RWPE1 (cell line): Measurements from ENCODE around the gene SGCA.

Source experiments
- CTCF ChIA-PET: fragments of 350-600 bp; sonication (Branson Sonifier 250); formaldehyde crosslinking; extraction: SDS; loops from one replicate; lab custom pipeline; 2021; lab: Yijun Ruan, JAX
- POLR2A ChIA-PET: fragments of 400-600 bp; formaldehyde crosslinking; extraction: SDS; loops from one replicate; lab custom pipeline; 2020; ENCODE audit warnings: antibody characterized with exemption; ENCODE audit not compliant: low non-redundant PET; lab: Yijun Ruan, JAX
- DNase-seq: peaks from one replicate; pipeline ENCODE4 v3.0.0; 2012; ENCODE audit warnings: low spot score
- H3K27ac ChIP-seq: fragments of 450-650 bp; 2 replicates; pipeline ENCODE4 v1.5.1; 2017
- TF ChIP-seq, protein P1 (sequence below): fragments of 450-650 bp; conservative IDR thresholded peaks from 2 replicates; pipeline ENCODE4 v1.5.1; 2017; ENCODE audit warnings: low read depth, mild to moderate bottlenecking

SGCA gene

DNA sequence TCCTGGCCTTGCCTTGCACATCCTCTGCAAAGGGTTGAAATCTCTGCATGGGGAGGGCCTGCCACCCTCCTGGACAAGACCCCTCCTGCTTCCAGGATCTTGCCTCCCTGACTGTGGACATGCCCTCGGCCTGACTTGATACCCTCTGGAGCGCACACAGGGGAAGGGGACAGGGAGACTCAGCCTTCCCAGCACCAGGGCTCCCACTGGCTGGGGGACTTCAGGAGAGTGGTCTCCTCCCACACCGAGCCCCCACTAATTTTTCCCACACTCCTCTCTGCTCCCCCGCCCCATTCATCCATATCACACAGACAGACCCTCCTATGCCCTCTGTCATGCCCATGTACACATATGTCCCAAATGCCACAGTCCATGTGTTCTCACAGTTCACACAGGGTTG is 14.3 kb downstream of the SGCA start:
- CTCF ChIA-PET, result no interaction called here
- peak overlapping the region; percentile 99 for H3K27ac ChIP-seq
- TF ChIP-seq, protein P1, sequence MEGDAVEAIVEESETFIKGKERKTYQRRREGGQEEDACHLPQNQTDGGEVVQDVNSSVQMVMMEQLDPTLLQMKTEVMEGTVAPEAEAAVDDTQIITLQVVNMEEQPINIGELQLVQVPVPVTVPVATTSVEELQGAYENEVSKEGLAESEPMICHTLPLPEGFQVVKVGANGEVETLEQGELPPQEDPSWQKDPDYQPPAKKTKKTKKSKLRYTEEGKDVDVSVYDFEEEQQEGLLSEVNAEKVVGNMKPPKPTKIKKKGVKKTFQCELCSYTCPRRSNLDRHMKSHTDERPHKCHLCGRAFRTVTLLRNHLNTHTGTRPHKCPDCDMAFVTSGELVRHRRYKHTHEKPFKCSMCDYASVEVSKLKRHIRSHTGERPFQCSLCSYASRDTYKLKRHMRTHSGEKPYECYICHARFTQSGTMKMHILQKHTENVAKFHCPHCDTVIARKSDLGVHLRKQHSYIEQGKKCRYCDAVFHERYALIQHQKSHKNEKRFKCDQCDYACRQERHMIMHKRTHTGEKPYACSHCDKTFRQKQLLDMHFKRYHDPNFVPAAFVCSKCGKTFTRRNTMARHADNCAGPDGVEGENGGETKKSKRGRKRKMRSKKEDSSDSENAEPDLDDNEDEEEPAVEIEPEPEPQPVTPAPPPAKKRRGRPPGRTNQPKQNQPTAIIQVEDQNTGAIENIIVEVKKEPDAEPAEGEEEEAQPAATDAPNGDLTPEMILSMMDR, result no peak
- POLR2A ChIA-PET, result no interaction called here
- no peak for DNase-seq

DNA sequence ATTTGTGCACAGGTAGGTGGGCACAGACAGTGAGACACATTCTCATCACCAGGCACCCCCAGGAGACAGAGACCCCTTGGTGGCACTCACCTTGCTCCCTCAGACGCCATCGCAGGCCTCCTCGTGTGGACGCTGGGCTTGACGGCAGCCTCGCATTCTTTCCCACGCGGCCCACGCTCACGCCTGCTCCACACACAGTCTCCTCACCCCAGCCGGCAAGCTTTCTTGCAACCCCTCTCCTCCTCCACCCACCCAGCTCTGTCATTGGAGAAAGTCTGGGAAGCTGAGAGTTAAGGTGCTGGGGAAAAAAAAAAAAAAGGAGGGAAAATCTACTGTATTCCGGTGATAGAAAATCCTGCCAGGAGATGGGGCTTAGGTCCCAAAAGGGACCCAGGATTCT is 14.8 kb downstream of the SGCA start:
- POLR2A ChIA-PET, result no interaction called here

DNA sequence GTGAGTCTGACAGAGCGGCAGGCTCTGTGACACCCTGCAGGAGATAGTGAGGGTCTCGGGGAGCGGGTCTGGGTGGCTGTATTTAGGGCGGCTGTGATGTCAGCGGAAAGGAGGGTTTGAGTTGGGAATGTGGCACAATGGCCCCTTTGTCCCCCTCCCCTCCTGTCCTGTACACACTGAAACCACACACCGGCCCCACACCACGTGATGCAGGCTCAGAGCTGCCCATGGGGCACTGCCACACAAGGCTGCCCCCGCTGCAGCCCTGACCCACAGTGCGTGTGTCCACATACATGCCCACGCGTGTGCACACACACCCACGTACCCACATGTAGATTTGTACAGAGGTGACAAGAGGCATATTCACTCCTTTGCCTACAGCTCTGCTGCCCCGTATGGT is 15.3 kb downstream of the SGCA start:
- ChIA-PET CTCF (interaction anchor here (1.7 kb wide), 1 partner anchor 12 kb away, joined by 6 read pairs; no protein-coding TSS in a partner anchor), POLR2A (interaction anchor here (0.5 kb wide), 1 partner anchor 31 kb away, joined by 4 read pairs; the partner anchor contains the start of gene PPP1R9B)
- no peak for DNase-seq
- H3K27ac ChIP-seq, result peak overlapping the region; percentile 99
- TF ChIP-seq, protein P1, result no peak

More for the DNA sequence above, 14.8 kb downstream of the SGCA start:
- CTCF ChIA-PET, result interaction anchor here (1.7 kb wide), 1 partner anchor 11 kb away, joined by 6 read pairs; no protein-coding TSS in a partner anchor
- TF ChIP-seq, protein P1, result no peak
- H3K27ac ChIP-seq, result peak overlapping the region; percentile 99
- DNase-seq, result no peak

DNA sequence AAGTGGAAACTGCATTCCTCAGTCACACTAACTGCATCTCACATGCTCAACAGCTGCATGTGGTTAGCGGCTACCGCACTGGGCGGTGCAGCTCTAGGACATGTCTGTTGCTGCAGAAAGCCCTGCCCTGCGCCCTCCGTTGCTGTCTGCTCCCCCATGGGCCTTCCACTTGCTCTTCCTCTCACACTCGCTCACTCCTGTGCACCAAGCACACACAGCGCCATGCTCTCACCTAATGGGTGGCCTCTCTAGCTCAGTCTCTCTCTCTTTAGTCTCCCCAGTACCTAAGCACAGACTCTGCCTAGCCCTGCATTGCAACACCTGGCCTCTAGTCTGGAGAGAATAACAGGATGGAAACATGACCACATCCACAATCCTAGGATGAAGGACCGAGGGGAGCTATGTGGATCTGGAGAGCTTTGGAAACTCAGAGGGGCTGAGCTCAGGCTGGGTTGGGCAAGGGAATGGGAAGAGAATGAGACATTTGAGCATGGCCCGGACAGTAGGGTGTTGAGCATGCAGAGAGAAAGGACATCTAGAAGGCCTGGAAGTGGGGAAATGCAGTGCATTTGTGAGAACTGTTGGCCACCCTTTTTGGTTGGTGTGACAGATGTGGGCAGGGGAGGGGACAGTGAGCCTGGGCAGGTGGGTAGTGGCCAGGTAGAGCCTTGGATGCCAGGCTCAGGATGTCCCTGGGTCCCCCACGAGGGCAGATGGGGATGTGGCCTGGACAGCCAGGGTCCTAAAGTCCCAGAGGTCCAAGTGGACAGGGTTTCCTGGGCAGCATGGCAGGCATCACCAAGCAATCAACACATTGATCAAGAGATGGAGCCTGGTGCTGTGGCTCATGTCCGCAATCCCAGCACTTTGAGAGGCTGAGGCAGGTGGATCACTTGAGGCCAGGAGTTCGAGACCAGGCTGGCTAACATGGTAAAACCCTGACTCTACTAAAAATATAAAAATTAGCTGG is 16.1 kb downstream of the SGCA start:
- POLR2A ChIA-PET, result no interaction called here
- CTCF ChIA-PET, result interaction anchor here (1.7 kb wide), 1 partner anchor 12 kb away, joined by 6 read pairs; no protein-coding TSS in a partner anchor
- peak overlapping the region; percentile 99 for H3K27ac ChIP-seq
- DNase-seq, result no peak
- TF ChIP-seq, protein P1, result no peak

- ChIA-PET CTCF (no interaction called here), POLR2A (no interaction called here)
- no peak for DNase-seq
- peak overlapping the region; percentile 26 for H3K27ac ChIP-seq
- TF ChIP-seq, protein P1, result no peak
These were observed 17.1 kb downstream of the SGCA start for GRCh38 chr17:50182783-50183420.

DNA sequence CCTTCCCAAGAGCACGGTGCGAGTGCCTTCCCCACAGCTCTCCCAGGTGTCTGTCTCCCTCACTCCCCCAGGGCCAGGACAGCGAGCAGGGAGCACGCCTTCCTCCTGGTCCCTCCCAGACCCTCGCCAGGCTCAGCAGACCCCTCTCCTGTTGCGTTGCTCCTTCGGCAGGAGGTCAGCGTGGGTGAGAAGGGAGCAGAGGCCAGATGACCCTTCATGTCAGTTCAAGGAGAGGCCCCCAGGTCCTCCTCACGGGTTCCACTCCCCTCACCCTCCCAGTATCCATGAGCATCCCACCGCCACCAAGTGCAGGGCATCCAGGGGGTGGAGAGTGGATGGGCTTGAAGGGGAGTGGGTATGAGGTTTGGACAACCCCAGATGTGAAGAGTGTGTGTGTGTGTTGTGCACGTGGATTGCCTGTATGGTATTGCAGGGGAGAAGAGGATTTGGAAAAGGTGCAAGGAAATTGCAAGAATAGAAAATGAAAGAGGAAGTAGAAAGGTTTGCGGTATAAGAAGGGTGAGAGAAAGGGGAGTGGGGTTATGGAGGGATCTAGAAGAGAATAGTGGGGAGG is 17.7 kb downstream of the SGCA start:
- POLR2A ChIA-PET, result no interaction called here
- TF ChIP-seq, protein P1, result no peak
- no peak for DNase-seq
- peak overlapping the region; percentile 26; the same call in 1 of the 2 replicates for H3K27ac ChIP-seq
- CTCF ChIA-PET, result no interaction called here
